GM23338 (cell line): ENCODE measurements around the gene B4GALT6. TPM values are rescaled to one million over a fixed set of nuclear protein-coding genes. Genes with fewer than 3 reads are reported as not detected.

ENCODE experiments used
- ATAC-seq: fragments of 200-7000 bp; cut with Tn5 transposase; 3 replicates; pipeline ENCODE4 v1.9.1; 2020
- DNase-seq: peaks from one replicate; pipeline ENCODE4 v3.0.0-alpha.2; 2015; ENCODE audit warnings: low spot score
- H2AFZ ChIP-seq: fragments of 200-600 bp; sonication (generic); 2 replicates; pipeline ENCODE4 v1.8.0; 2016; ENCODE audit warnings: antibody characterized with exemption, mild to moderate bottlenecking, moderate library complexity
- H3F3A ChIP-seq: fragments of 200-600 bp; sonication (generic); replicated peaks from 2 replicates; pipeline ENCODE4 v1.8.0; 2017; ENCODE audit warnings: antibody characterized with exemption, mixed run types, low read depth
- H3K27ac ChIP-seq: fragments of 200-600 bp; sonication (generic); 2 replicates; pipeline ENCODE4 v1.6.1; 2016; ENCODE audit warnings: low read depth
- H3K27me3 ChIP-seq: fragments of 200-600 bp; sonication (generic); 2 replicates; pipeline ENCODE4 v1.8.0; 2016; ENCODE audit warnings: mild to moderate bottlenecking, mixed run types, moderate library complexity; ENCODE audit not compliant: insufficient read depth
- H3K36me3 ChIP-seq: fragments of 200-600 bp; sonication (generic); 2 replicates; pipeline ENCODE4 v1.8.0; 2016; ENCODE audit warnings: mild to moderate bottlenecking; ENCODE audit not compliant: insufficient read depth
- H3K4me1 ChIP-seq: fragments of 200-600 bp; sonication (generic); 2 replicates; pipeline ENCODE4 v1.8.0; 2016; ENCODE audit warnings: mild to moderate bottlenecking, moderate library complexity; ENCODE audit not compliant: insufficient read depth
- H3K4me2 ChIP-seq: fragments of 200-600 bp; sonication (generic); 2 replicates; pipeline ENCODE4 v1.7.1; 2017; ENCODE audit warnings: mixed run types
- H3K4me3 ChIP-seq: fragments of 200-600 bp; sonication (generic); 2 replicates; pipeline ENCODE4 v1.6.1; 2016; ENCODE audit warnings: mixed run types
- H3K79me2 ChIP-seq: fragments of 200-600 bp; sonication (generic); replicated peaks from 2 replicates; pipeline ENCODE4 v1.8.0; 2017; ENCODE audit warnings: mild to moderate bottlenecking; ENCODE audit not compliant: insufficient read depth
- H3K9me2 ChIP-seq: fragments of 200-600 bp; sonication (generic); 2 replicates; pipeline ENCODE4 v1.8.0; 2017; ENCODE audit not compliant: insufficient read depth
- H4K20me1 ChIP-seq: fragments of 200-600 bp; sonication (generic); replicated peaks from 2 replicates; pipeline ENCODE4 v1.8.0; 2017; ENCODE audit warnings: mild to moderate bottlenecking; ENCODE audit not compliant: insufficient read depth
- H3K27ac Mint-ChIP-seq: 2 replicates; pipeline ENCODE4 v1.8.0; 2020; ENCODE audit warnings: inconsistent platforms, mild to moderate bottlenecking, moderate library complexity, mixed read lengths
- H3K27me3 Mint-ChIP-seq: 3 replicates; pipeline ENCODE4 v1.8.0; 2022; ENCODE audit warnings: low read depth, mild to moderate bottlenecking, moderate library complexity, mixed read lengths, inconsistent platforms; ENCODE audit not compliant: insufficient read depth, poor library complexity
- H3K36me3 Mint-ChIP-seq: 3 replicates; pipeline ENCODE4 v1.8.0; 2021; ENCODE audit warnings: low read depth, mild to moderate bottlenecking, inconsistent platforms, moderate library complexity, mixed read lengths
- H3K4me1 Mint-ChIP-seq: 3 replicates; pipeline ENCODE4 v1.8.0; 2020; ENCODE audit warnings: mild to moderate bottlenecking, inconsistent platforms, mixed read lengths
- H3K4me3 Mint-ChIP-seq: 3 replicates; pipeline ENCODE4 v1.8.0; 2021; ENCODE audit warnings: moderate library complexity, mild to moderate bottlenecking, inconsistent platforms, mixed read lengths
- H3K9me3 Mint-ChIP-seq: 3 replicates; pipeline ENCODE4 v1.8.0; 2020; ENCODE audit warnings: moderate library complexity, mild to moderate bottlenecking, inconsistent platforms, mixed read lengths
- EZH2 ChIP-seq: fragments of 200-600 bp; sonication (generic); IDR thresholded peaks from one replicate; pipeline ENCODE4 v1.8.0; 2017; ENCODE audit warnings: antibody characterized with exemption, mild to moderate bottlenecking, low read depth; ENCODE audit not compliant: unreplicated experiment
- NANOG ChIP-seq: IDR thresholded peaks from 2 replicates; pipeline ENCODE4 v1.6.1; 2016; ENCODE audit warnings: antibody characterized with exemption, borderline replicate concordance
- STAT1 ChIP-seq: IDR thresholded peaks from one replicate; pipeline ENCODE4 v1.6.1; 2016; ENCODE audit warnings: antibody characterized with exemption; ENCODE audit not compliant: unreplicated experiment
- ZNF331 ChIP-seq: fragments of 250-450 bp; sonication (Bioruptor Pico); IDR thresholded peaks from 2 replicates; pipeline ENCODE4 v1.5.0; 2020; ENCODE audit warnings: low read depth, mild to moderate bottlenecking, moderate library complexity
- polyA plus RNA-seq: library from polyadenylated mRNA; unstranded; fragments of >200 nt; fragmentation: Nextera tagmentation; extraction: Ambion mirVana; gene quantifications from 2 replicates; pipeline ENCODE4 v1.2.1, GENCODE V29; 2016
- total RNA-seq: library from RNA; depleted of rRNA; stranded (reverse); fragments of >200 nt; shearing (Covaris generic); gene quantifications from 2 replicates; pipeline ENCODE4 v1.2.3, GENCODE V29; 2014
- TF ChIP-seq, protein P1 (sequence below): IDR thresholded peaks from one replicate; pipeline ENCODE4 v1.6.1; 2018; ENCODE audit warnings: antibody characterized with exemption; ENCODE audit not compliant: unreplicated experiment
- TF ChIP-seq, protein P2 (sequence below): IDR thresholded peaks from 2 replicates; pipeline ENCODE4 v1.6.1; 2016; ENCODE audit warnings: antibody characterized with exemption
- TF ChIP-seq, protein P3 (sequence below): fragments of 250-450 bp; sonication (Bioruptor Pico); IDR thresholded peaks from 2 replicates; pipeline ENCODE4 v1.5.0; 2020; ENCODE audit warnings: mild to moderate bottlenecking, moderate library complexity

B4GALT6 gene
- total and polyA plus RNA-seq, 2 experiments from 2014 or later, result 14.8 to 33.8 TPM

DNA sequence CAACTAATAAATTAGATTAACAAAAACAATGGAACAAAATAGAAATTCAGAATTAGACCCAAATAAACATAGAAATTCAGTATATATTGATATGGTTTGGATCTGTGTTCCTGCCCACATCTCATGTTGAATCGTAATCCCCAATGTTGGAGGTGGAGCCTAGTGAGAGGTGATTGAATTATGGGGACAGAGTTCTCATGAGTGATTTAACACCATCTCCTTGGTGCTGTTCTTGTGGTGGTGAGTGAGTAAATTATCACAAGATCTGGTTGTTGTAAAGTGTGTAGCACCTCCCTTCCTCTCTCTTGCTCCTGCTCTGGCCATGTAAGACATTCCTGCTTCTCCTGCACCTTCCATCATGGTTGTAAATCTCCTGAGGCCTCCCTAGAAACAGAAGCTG is 16.6 kb upstream of the B4GALT6 start:
- TF ChIP-seq STAT1 (no peak), NANOG (no peak), ZNF331 (no peak), EZH2 (no peak)
- TF ChIP-seq, protein P1, sequence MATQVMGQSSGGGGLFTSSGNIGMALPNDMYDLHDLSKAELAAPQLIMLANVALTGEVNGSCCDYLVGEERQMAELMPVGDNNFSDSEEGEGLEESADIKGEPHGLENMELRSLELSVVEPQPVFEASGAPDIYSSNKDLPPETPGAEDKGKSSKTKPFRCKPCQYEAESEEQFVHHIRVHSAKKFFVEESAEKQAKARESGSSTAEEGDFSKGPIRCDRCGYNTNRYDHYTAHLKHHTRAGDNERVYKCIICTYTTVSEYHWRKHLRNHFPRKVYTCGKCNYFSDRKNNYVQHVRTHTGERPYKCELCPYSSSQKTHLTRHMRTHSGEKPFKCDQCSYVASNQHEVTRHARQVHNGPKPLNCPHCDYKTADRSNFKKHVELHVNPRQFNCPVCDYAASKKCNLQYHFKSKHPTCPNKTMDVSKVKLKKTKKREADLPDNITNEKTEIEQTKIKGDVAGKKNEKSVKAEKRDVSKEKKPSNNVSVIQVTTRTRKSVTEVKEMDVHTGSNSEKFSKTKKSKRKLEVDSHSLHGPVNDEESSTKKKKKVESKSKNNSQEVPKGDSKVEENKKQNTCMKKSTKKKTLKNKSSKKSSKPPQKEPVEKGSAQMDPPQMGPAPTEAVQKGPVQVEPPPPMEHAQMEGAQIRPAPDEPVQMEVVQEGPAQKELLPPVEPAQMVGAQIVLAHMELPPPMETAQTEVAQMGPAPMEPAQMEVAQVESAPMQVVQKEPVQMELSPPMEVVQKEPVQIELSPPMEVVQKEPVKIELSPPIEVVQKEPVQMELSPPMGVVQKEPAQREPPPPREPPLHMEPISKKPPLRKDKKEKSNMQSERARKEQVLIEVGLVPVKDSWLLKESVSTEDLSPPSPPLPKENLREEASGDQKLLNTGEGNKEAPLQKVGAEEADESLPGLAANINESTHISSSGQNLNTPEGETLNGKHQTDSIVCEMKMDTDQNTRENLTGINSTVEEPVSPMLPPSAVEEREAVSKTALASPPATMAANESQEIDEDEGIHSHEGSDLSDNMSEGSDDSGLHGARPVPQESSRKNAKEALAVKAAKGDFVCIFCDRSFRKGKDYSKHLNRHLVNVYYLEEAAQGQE, result no peak
- TF ChIP-seq, protein P2, sequence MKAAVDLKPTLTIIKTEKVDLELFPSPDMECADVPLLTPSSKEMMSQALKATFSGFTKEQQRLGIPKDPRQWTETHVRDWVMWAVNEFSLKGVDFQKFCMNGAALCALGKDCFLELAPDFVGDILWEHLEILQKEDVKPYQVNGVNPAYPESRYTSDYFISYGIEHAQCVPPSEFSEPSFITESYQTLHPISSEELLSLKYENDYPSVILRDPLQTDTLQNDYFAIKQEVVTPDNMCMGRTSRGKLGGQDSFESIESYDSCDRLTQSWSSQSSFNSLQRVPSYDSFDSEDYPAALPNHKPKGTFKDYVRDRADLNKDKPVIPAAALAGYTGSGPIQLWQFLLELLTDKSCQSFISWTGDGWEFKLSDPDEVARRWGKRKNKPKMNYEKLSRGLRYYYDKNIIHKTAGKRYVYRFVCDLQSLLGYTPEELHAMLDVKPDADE, result no peak
- TF ChIP-seq, protein P3, sequence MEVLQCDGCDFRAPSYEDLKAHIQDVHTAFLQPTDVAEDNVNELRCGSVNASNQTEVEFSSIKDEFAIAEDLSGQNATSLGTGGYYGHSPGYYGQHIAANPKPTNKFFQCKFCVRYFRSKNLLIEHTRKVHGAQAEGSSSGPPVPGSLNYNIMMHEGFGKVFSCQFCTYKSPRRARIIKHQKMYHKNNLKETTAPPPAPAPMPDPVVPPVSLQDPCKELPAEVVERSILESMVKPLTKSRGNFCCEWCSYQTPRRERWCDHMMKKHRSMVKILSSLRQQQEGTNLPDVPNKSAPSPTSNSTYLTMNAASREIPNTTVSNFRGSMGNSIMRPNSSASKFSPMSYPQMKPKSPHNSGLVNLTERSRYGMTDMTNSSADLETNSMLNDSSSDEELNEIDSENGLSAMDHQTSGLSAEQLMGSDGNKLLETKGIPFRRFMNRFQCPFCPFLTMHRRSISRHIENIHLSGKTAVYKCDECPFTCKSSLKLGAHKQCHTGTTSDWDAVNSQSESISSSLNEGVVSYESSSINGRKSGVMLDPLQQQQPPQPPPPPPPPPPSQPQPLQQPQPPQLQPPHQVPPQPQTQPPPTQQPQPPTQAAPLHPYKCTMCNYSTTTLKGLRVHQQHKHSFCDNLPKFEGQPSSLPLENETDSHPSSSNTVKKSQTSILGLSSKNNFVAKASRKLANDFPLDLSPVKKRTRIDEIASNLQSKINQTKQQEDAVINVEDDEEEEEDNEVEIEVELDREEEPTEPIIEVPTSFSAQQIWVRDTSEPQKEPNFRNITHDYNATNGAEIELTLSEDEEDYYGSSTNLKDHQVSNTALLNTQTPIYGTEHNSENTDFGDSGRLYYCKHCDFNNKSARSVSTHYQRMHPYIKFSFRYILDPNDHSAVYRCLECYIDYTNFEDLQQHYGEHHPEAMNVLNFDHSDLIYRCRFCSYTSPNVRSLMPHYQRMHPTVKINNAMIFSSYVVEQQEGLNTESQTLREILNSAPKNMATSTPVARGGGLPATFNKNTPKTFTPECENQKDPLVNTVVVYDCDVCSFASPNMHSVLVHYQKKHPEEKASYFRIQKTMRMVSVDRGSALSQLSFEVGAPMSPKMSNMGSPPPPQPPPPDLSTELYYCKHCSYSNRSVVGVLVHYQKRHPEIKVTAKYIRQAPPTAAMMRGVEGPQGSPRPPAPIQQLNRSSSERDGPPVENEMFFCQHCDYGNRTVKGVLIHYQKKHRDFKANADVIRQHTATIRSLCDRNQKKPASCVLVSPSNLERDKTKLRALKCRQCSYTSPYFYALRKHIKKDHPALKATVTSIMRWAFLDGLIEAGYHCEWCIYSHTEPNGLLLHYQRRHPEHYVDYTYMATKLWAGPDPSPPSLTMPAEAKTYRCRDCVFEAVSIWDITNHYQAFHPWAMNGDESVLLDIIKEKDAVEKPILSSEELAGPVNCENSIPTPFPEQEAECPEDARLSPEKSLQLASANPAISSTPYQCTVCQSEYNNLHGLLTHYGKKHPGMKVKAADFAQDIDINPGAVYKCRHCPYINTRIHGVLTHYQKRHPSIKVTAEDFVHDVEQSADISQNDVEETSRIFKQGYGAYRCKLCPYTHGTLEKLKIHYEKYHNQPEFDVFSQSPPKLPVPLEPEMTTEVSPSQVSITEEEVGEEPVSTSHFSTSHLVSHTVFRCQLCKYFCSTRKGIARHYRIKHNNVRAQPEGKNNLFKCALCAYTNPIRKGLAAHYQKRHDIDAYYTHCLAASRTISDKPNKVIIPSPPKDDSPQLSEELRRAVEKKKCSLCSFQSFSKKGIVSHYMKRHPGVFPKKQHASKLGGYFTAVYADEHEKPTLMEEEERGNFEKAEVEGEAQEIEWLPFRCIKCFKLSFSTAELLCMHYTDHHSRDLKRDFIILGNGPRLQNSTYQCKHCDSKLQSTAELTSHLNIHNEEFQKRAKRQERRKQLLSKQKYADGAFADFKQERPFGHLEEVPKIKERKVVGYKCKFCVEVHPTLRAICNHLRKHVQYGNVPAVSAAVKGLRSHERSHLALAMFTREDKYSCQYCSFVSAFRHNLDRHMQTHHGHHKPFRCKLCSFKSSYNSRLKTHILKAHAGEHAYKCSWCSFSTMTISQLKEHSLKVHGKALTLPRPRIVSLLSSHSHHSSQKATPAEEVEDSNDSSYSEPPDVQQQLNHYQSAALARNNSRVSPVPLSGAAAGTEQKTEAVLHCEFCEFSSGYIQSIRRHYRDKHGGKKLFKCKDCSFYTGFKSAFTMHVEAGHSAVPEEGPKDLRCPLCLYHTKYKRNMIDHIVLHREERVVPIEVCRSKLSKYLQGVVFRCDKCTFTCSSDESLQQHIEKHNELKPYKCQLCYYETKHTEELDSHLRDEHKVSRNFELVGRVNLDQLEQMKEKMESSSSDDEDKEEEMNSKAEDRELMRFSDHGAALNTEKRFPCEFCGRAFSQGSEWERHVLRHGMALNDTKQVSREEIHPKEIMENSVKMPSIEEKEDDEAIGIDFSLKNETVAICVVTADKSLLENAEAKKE (CRISPR knock-in tag), result no peak
- no peaks in the 10 kb centered on the region for H3K36me3 ChIP-seq
- peaks cover 6% of the 10 kb centered on the region for H3K27me3 Mint-ChIP-seq
- no peaks in the 10 kb centered on the region for H3K27me3 ChIP-seq
- H3K79me2 ChIP-seq, result no peaks in the 10 kb centered on the region
- H3K9me2 ChIP-seq, result no peaks in the 10 kb centered on the region
- ATAC-seq, result no peak
- no peaks in the 10 kb centered on the region for H4K20me1 ChIP-seq
- no peak overlapping the region for H3K27ac ChIP-seq
- no peak overlapping the region for H3K27ac Mint-ChIP-seq
- H3K4me2 ChIP-seq, result no peak overlapping the region
- peaks cover 21% of the 10 kb centered on the region for H3K4me1 Mint-ChIP-seq
- no peak overlapping the region for H2AFZ ChIP-seq
- H3K9me3 Mint-ChIP-seq, result peaks cover 14% of the 10 kb centered on the region
- peaks cover 12% of the 10 kb centered on the region for H3K36me3 Mint-ChIP-seq
- H3K4me3 ChIP-seq, result no peak overlapping the region
- peaks cover 25% of the 10 kb centered on the region for H3K4me1 ChIP-seq
- DNase-seq, result no peak
- H3K4me3 Mint-ChIP-seq, result no peak overlapping the region
- H3F3A ChIP-seq, result no peaks in the 10 kb centered on the region
